GM18907 (cell line): Measurements from ENCODE around the gene GPR34.
A peak's percentile ranks its signal among the peaks of the same experiment; 100 is the strongest.
"Not testable (repeated sequence)": the region's sequence is repeated elsewhere in the genome, so short reads cannot be mapped to it uniquely, and the experiment has no call there.

ENCODE experiments used
- ATAC-seq: cut with Tn5 transposase; IDR thresholded peaks from one replicate; pipeline ENCODE4 v1.9.1; 2021; ENCODE audit warnings: mild to moderate bottlenecking, moderate library complexity; ENCODE audit not compliant: unreplicated experiment

The GPR34 gene

GRCh38 chrX:41688835-41689234 is at the start of gene GPR34:
GPR34 (plus strand) TSS chrX:41688973; CDS start chrX:41695634, 6,661 bp downstream.
- no peak for ATAC-seq

- not testable (repeated sequence) for ATAC-seq
Measured at GRCh38 chrX:41646201-41646600, 42.6 kb upstream of the GPR34 start.

GRCh38 chrX:41653125-41653524 is 35.6 kb upstream of the GPR34 start:
- no peak for ATAC-seq

- no peak for ATAC-seq
Measured at GRCh38 chrX:41655101-41655500, 33.7 kb upstream of the GPR34 start.

GRCh38 chrX:41655631-41656030 is 33.1 kb upstream of the GPR34 start:
- ATAC-seq = no peak

GRCh38 chrX:41661366-41662095 is 27.2 kb upstream of the GPR34 start:
- no peak for ATAC-seq

- peak; percentile 88 for ATAC-seq
Measured at GRCh38 chrX:41664375-41664901, 24.3 kb upstream of the GPR34 start.

GRCh38 chrX:41664908-41665307 is 23.9 kb upstream of the GPR34 start:
- ATAC-seq = no peak

GRCh38 chrX:41665686-41666085 is 23.1 kb upstream of the GPR34 start:
- no peak for ATAC-seq

- no peak for ATAC-seq
Measured at GRCh38 chrX:41666251-41666650, 22.5 kb upstream of the GPR34 start.

- ATAC-seq = no peak
Measured at GRCh38 chrX:41667631-41668030, 21.1 kb upstream of the GPR34 start.

- ATAC-seq = no peak
Measured at GRCh38 chrX:41670112-41670511, 18.7 kb upstream of the GPR34 start.

- peak; percentile 69 for ATAC-seq
Measured at GRCh38 chrX:41671082-41671481, 17.7 kb upstream of the GPR34 start.

- no peak for ATAC-seq
Measured at GRCh38 chrX:41672643-41673042, 16.1 kb upstream of the GPR34 start.

- not testable (repeated sequence) for ATAC-seq
Measured at GRCh38 chrX:41676361-41676760, 12.4 kb upstream of the GPR34 start.

GRCh38 chrX:41677183-41678060 is 11.4 kb upstream of the GPR34 start:
- no peak for ATAC-seq

- ATAC-seq = no peak
Measured at GRCh38 chrX:41684138-41684537, 4.6 kb upstream of the GPR34 start.

GRCh38 chrX:41684940-41685339 is 3.8 kb upstream of the GPR34 start:
- no peak for ATAC-seq

- ATAC-seq = no peak
Measured at GRCh38 chrX:41686788-41687187, 2.0 kb upstream of the GPR34 start.

- ATAC-seq = no peak
Measured at GRCh38 chrX:41688156-41688555, 617 bp upstream of the GPR34 start.

GRCh38 chrX:41689711-41690110 is 938 bp downstream of the GPR34 start:
- ATAC-seq = no peak
